HepG2 (cell line): ENCODE measurements around the gene TNFSF15.

Experiments used
- CC2D1A ChIP-seq: sonication (generic); formaldehyde crosslinking; IDR thresholded peaks from 2 replicates; pipeline ENCODE4 v1.8.1; 2023; ENCODE audit warnings: mild to moderate bottlenecking, missing genetic modification reagents
- ELF4 ChIP-seq: sonication (generic); formaldehyde crosslinking; IDR thresholded peaks from 2 replicates; pipeline ENCODE4 v1.5.0; 2020; ENCODE audit warnings: missing genetic modification reagents, mild to moderate bottlenecking, moderate library complexity, borderline replicate concordance
- JUND ChIP-seq: sonication (generic); formaldehyde crosslinking; IDR thresholded peaks from 2 replicates; pipeline ENCODE4 v1.8.0; 2022; ENCODE audit warnings: mild to moderate bottlenecking, missing genetic modification reagents
- MXI1 ChIP-seq: IDR thresholded peaks from 3 replicates; pipeline ENCODE4 v1.6.1; 2012; ENCODE audit warnings: low read depth, low read length, inconsistent platforms, borderline replicate concordance
- POLR2A ChIP-seq, 2 experiments: IDR thresholded peaks; 2 replicates each; pipeline ENCODE4 v1.6.1; 2011; ENCODE audit warnings: low read depth in 2 of 2, low read length in 2 of 2, mild to moderate bottlenecking in 1 of 2, moderate library complexity in 1 of 2; ENCODE audit not compliant: insufficient read depth in 1 of 2
- SP1 ChIP-seq, 2 experiments: fragments of 450-650 bp in 1 of 2; sonication (generic) in 1 of 2; formaldehyde crosslinking in 1 of 2; IDR thresholded peaks; 2 replicates each; pipeline versions ENCODE4 v1.4.0 to v1.6.1; 2016 to 2020; ENCODE audit warnings: missing genetic modification reagents in 1 of 2
- ZNF274 ChIP-seq: sonication (generic); formaldehyde crosslinking; IDR thresholded peaks from 2 replicates; pipeline ENCODE4 v1.5.1; 2020; ENCODE audit warnings: mild to moderate bottlenecking, missing genetic modification reagents
- ZNF510 ChIP-seq: sonication (generic); formaldehyde crosslinking; IDR thresholded peaks from 2 replicates; pipeline ENCODE4 v1.4.0; 2020; ENCODE audit warnings: low read depth, mild to moderate bottlenecking, missing genetic modification reagents
- TF ChIP-seq, protein P1 (sequence below): sonication (generic); formaldehyde crosslinking; IDR thresholded peaks from 2 replicates; pipeline ENCODE4 v1.5.0; 2020; ENCODE audit warnings: mild to moderate bottlenecking, missing genetic modification reagents, moderate library complexity

DNA sequence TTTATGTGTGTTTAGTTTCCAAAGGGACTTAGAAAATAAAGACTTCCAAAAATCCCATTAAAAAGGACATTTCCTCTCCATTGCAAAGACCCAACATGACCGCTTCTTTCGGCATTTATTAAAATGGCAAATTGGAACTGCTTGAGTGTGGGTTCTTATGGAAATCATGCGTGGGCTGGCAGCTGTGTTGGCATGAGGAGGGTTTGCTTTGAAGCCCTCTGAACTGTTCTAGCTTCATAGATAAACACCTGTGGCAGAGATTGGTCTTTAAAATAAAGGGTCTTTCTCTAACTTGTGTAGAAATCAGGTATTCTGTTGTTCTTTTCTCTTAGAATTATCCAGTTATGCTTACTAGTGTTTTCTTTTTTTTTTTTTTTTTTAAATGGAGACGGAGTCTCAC is 68.0 kb downstream of the TNFSF15 start:
- TF ChIP-seq, protein P1, sequence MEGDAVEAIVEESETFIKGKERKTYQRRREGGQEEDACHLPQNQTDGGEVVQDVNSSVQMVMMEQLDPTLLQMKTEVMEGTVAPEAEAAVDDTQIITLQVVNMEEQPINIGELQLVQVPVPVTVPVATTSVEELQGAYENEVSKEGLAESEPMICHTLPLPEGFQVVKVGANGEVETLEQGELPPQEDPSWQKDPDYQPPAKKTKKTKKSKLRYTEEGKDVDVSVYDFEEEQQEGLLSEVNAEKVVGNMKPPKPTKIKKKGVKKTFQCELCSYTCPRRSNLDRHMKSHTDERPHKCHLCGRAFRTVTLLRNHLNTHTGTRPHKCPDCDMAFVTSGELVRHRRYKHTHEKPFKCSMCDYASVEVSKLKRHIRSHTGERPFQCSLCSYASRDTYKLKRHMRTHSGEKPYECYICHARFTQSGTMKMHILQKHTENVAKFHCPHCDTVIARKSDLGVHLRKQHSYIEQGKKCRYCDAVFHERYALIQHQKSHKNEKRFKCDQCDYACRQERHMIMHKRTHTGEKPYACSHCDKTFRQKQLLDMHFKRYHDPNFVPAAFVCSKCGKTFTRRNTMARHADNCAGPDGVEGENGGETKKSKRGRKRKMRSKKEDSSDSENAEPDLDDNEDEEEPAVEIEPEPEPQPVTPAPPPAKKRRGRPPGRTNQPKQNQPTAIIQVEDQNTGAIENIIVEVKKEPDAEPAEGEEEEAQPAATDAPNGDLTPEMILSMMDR (CRISPR knock-in tag): no peak
- TF ChIP-seq CC2D1A (no peak), ZNF274 (CRISPR knock-in tag) (no peak), JUND (CRISPR knock-in tag) (no peak), ZNF510 (CRISPR knock-in tag) (no peak), POLR2A (IDR thresholded peaks at IDR 0.05; ENCODE audit: insufficient read depth in 1 of 2, low read depth in 2 of 2, low read length in 2 of 2) (no peak), SP1 (IDR thresholded peaks at IDR 0.05) (no peak), SP1 (CRISPR knock-in tag; IDR thresholded peaks at IDR 0.05) (no peak), ELF4 (CRISPR knock-in tag) (no peak), MXI1 (no peak)
